HCT116 (cell line): ENCODE measurements around the gene NF1. TPM values are rescaled to one million over a fixed set of nuclear protein-coding genes. Genes with fewer than 3 reads are reported as not detected.

Experiments
- ATAC-seq: fragments of 200-7000 bp; cut with Tn5 transposase; 2 replicates; pipeline ENCODE4 v1.9.1; 2020; ENCODE audit warnings: mild to moderate bottlenecking, moderate library complexity
- BruUV-seq: library from RNA; stranded (reverse); fragments of 400-500 nt; replicated peaks from 2 replicates; lab custom pipeline; 2021; lab: Mats Ljungman, UMichigan
- CTCF ChIA-PET: fragments of 300-600 bp; sonication (Branson Sonifier 250); formaldehyde crosslinking; loops from one replicate; lab custom pipeline; 2021; ENCODE audit warnings: antibody characterized with exemption; lab: Charles Lee
- POLR2A ChIA-PET: fragments of 300-600, 350-600 bp; sonication (Branson Sonifier 250); formaldehyde crosslinking; loops from one replicate; lab custom pipeline; 2021; ENCODE audit warnings: antibody characterized with exemption; lab: Charles Lee
- RAD21 ChIA-PET, 2 experiments: fragments of 300-600 bp; sonication (Branson Sonifier 250); formaldehyde crosslinking; loops; one replicate each; lab custom pipeline; 2023; ENCODE audit warnings: low total read pairs in 2 of 2; ENCODE audit not compliant: uncharacterized antibody in 2 of 2, unreplicated experiment in 2 of 2, low non-redundant PET in 1 of 2; lab: Charles Lee
- DNase-seq: peaks from one replicate; pipeline ENCODE4 v3.0.0-alpha.2; 2010; ENCODE audit warnings: low read depth, low spot score
- H2AFZ ChIP-seq: fragments of 200-600 bp; shearing (Covaris generic), sonication (generic); 2 replicates; pipeline ENCODE4 v1.6.1; 2017; ENCODE audit warnings: low read depth, mixed run types, mixed read lengths, antibody characterized with exemption, low read length; ENCODE audit not compliant: poor library complexity, severe bottlenecking
- H3K27ac ChIP-seq: 2 replicates; pipeline ENCODE4 v1.5.1; 2012; ENCODE audit warnings: low read depth, low read length
- H3K27me3 ChIP-seq: fragments of 200-600 bp; sonication (generic); 2 replicates; pipeline ENCODE4 v1.6.1; 2016; ENCODE audit warnings: mixed run types, low read length, mixed read lengths; ENCODE audit not compliant: insufficient read depth
- H3K36me3 ChIP-seq, 2 experiments: fragments of 200-500 bp in 1 of 2; fragments of 200-600 bp in 1 of 2; sonication (Bioruptor generic) in 1 of 2; sonication (generic) in 1 of 2; 2 replicates each; pipeline versions ENCODE4 v1.5.1 to v1.6.1; 2014 to 2016; ENCODE audit warnings: low read length in 2 of 2, inconsistent platforms in 1 of 2, mixed read lengths in 1 of 2, mixed run types in 1 of 2; ENCODE audit not compliant: insufficient read depth in 2 of 2, control insufficient read depth in 1 of 2
- H3K4me1 ChIP-seq, 2 experiments: fragments of 200-600 bp in 1 of 2; sonication (generic) in 1 of 2; 2 replicates each; pipeline versions ENCODE4 v1.5.1 to v1.6.1; 2012 to 2017; ENCODE audit warnings: low read length in 2 of 2, inconsistent platforms in 1 of 2, mild to moderate bottlenecking in 1 of 2, mixed read lengths in 1 of 2, mixed run types in 1 of 2, moderate library complexity in 1 of 2; ENCODE audit not compliant: insufficient read depth in 2 of 2, control insufficient read depth in 1 of 2
- H3K4me2 ChIP-seq: fragments of 200-600 bp; sonication (generic); 2 replicates; pipeline ENCODE4 v1.6.1; 2017; ENCODE audit warnings: mixed run types, low read length, mixed read lengths
- H3K4me3 ChIP-seq, 2 experiments: fragments of 200-600 bp in 1 of 2; sonication (generic) in 1 of 2; replicated peaks in 1 of 2; 2 replicates each; pipeline ENCODE4 v1.5.1; 2011 to 2016; ENCODE audit warnings: low read length in 2 of 2, control low read depth in 1 of 2, low read depth in 1 of 2, mild to moderate bottlenecking in 1 of 2, mixed read lengths in 1 of 2, mixed run types in 1 of 2
- H3K79me2 ChIP-seq: fragments of 200-600 bp; sonication (generic); 2 replicates; pipeline ENCODE4 v1.6.1; 2017; ENCODE audit warnings: mild to moderate bottlenecking, mixed run types, low read length, moderate library complexity, mixed read lengths; ENCODE audit not compliant: insufficient read depth
- H3K9ac ChIP-seq: fragments of 200-600 bp; sonication (generic); 2 replicates; pipeline ENCODE4 v1.6.1; 2016; ENCODE audit warnings: low read length, mixed read lengths
- H3K9me2 ChIP-seq: fragments of 200-600 bp; sonication (generic), shearing (Covaris generic); 2 replicates; pipeline ENCODE4 v1.6.1; 2017; ENCODE audit warnings: mixed run types, mild to moderate bottlenecking, moderate library complexity; ENCODE audit not compliant: insufficient read depth
- H3K9me3 ChIP-seq, 2 experiments: fragments of 200-500 bp in 1 of 2; fragments of 200-600 bp in 1 of 2; sonication (Bioruptor generic) in 1 of 2; sonication (generic) in 1 of 2; 2 replicates each; pipeline ENCODE4 v1.6.1; 2014 to 2017; ENCODE audit warnings: low read length in 2 of 2, mixed read lengths in 2 of 2, inconsistent platforms in 1 of 2, low read depth in 1 of 2, mild to moderate bottlenecking in 1 of 2, mixed run types in 1 of 2, moderate library complexity in 1 of 2; ENCODE audit not compliant: control insufficient read depth in 1 of 2, insufficient read depth in 1 of 2
- H4K20me1 ChIP-seq: fragments of 200-600 bp; sonication (generic), shearing (Covaris generic); 2 replicates; pipeline ENCODE4 v1.6.1; 2017; ENCODE audit warnings: mixed run types, mild to moderate bottlenecking, moderate library complexity; ENCODE audit not compliant: insufficient read depth
- CEBPB ChIP-seq: IDR thresholded peaks from 2 replicates; pipeline ENCODE4 v1.6.1; 2012; ENCODE audit warnings: low read depth
- ELF1 ChIP-seq: IDR thresholded peaks from 2 replicates; pipeline ENCODE4 v1.6.1; 2012; ENCODE audit warnings: low read depth, borderline replicate concordance
- FOSL1 ChIP-seq: IDR thresholded peaks from 2 replicates; pipeline ENCODE4 v1.6.1; 2012; ENCODE audit warnings: low read depth
- JUND ChIP-seq: IDR thresholded peaks from 2 replicates; pipeline ENCODE4 v1.6.1; 2012
- RAD21 ChIP-seq: IDR thresholded peaks from 2 replicates; pipeline ENCODE4 v1.6.1; 2012; ENCODE audit warnings: low read depth, mild to moderate bottlenecking
- SIN3A ChIP-seq: IDR thresholded peaks from 2 replicates; pipeline ENCODE4 v1.6.1; 2012; ENCODE audit warnings: low read depth
- SRF ChIP-seq: IDR thresholded peaks from 2 replicates; pipeline ENCODE4 v1.6.1; 2012; ENCODE audit warnings: low read depth
- TCF7L2 ChIP-seq: IDR thresholded peaks from 2 replicates; pipeline ENCODE4 v1.7.0; 2011; ENCODE audit warnings: borderline replicate concordance, inconsistent platforms; ENCODE audit not compliant: insufficient read depth, insufficient read length; ENCODE audit errors: extremely low read depth
- YY1 ChIP-seq: IDR thresholded peaks from 2 replicates; pipeline ENCODE4 v1.6.1; 2011; ENCODE audit warnings: low read length, low read depth, moderate library complexity, mild to moderate bottlenecking; ENCODE audit not compliant: insufficient replicate concordance; ENCODE audit errors: extremely low read depth
- ZFX ChIP-seq: fragments of 450-650 bp; IDR thresholded peaks from 2 replicates; pipeline ENCODE4 v1.6.1; 2017
- intact Hi-C: fragments of 100-400 bp; cut with micrococcal nuclease; formaldehyde crosslinking; loops from 2 replicates; pipeline ENCODE4 v1.10.0; 2022
- total RNA-seq: library from RNA; stranded (reverse); gene quantifications from one replicate; pipeline ENCODE4 v1.2.1, GENCODE V29; 2021; ENCODE audit not compliant: unreplicated experiment
- TF ChIP-seq, protein P1 (sequence below): IDR thresholded peaks from 2 replicates; pipeline ENCODE4 v1.6.1; 2012; ENCODE audit warnings: low read depth

The NF1 gene
- total RNA-seq, 1 experiment from 2014 or later: 20.8 TPM

GRCh38 chr17:31235110-31235509 lies 140.3 kb downstream of the NF1 start:
- Histone ChIP-seq H3K4me2 (no peak overlapping the region), H3K4me3 (no peak overlapping the region), H3K27me3 (no peaks in the 10 kb centered on the region), H3K9me3 (no peaks in the 10 kb centered on the region), H3K79me2 (no peaks in the 10 kb centered on the region), H2AFZ (no peak overlapping the region), H3K27ac (no peak overlapping the region), H3K9ac (no peak overlapping the region), H3K9me2 (no peaks in the 10 kb centered on the region), H4K20me1 (no peaks in the 10 kb centered on the region), H3K4me1 (no peaks in the 10 kb centered on the region), H3K36me3 (peaks cover 20 to 22% of the 10 kb centered on the region in 2 experiments; a peak in 3 of 4 replicates)
- RAD21 ChIA-PET: no interaction called here
- CTCF ChIA-PET: interaction anchor here (1.4 kb wide), 1 partner anchor 18 kb away, joined by 5 read pairs; no protein-coding TSS in a partner anchor
- BruUV-seq: no TSS peak
- TF ChIP-seq, protein P1, sequence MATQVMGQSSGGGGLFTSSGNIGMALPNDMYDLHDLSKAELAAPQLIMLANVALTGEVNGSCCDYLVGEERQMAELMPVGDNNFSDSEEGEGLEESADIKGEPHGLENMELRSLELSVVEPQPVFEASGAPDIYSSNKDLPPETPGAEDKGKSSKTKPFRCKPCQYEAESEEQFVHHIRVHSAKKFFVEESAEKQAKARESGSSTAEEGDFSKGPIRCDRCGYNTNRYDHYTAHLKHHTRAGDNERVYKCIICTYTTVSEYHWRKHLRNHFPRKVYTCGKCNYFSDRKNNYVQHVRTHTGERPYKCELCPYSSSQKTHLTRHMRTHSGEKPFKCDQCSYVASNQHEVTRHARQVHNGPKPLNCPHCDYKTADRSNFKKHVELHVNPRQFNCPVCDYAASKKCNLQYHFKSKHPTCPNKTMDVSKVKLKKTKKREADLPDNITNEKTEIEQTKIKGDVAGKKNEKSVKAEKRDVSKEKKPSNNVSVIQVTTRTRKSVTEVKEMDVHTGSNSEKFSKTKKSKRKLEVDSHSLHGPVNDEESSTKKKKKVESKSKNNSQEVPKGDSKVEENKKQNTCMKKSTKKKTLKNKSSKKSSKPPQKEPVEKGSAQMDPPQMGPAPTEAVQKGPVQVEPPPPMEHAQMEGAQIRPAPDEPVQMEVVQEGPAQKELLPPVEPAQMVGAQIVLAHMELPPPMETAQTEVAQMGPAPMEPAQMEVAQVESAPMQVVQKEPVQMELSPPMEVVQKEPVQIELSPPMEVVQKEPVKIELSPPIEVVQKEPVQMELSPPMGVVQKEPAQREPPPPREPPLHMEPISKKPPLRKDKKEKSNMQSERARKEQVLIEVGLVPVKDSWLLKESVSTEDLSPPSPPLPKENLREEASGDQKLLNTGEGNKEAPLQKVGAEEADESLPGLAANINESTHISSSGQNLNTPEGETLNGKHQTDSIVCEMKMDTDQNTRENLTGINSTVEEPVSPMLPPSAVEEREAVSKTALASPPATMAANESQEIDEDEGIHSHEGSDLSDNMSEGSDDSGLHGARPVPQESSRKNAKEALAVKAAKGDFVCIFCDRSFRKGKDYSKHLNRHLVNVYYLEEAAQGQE: no peak
- no peak for TF ChIP-seq TCF7L2
- TF ChIP-seq FOSL1: no peak
- TF ChIP-seq CEBPB: no peak
- TF ChIP-seq YY1: no peak
- TF ChIP-seq RAD21: no peak
- TF ChIP-seq JUND: no peak
- no peak for TF ChIP-seq ELF1
- no peak for TF ChIP-seq SIN3A
- TF ChIP-seq ZFX: no peak
- no peak for TF ChIP-seq SRF
- DNase-seq (no peak), ATAC-seq (no peak)
- POLR2A ChIA-PET: no interaction called here
- intact Hi-C loops: no loop called here
